Tibial artery (tissue), 4 donors: Measurements from ENCODE around the gene OR10K1.
A peak's percentile ranks its signal among the peaks of the same experiment; 100 is the strongest.

ENCODE experiments used
- DNase-seq, 2 donors: peaks; one replicate each; pipeline ENCODE4 v3.0.0-alpha.2; 2019
- H3K27ac ChIP-seq, 2 donors: fragments of 200-600 bp; sonication (generic) in 1 of 2; 1 replicate in 1 of 2; 2 replicates in 1 of 2; pipeline ENCODE4 v1.5.1; 2018 to 2019; ENCODE audit warnings: mild to moderate bottlenecking in 1 of 2
- H3K27me3 ChIP-seq, 2 donors: fragments of 200-600 bp; sonication (generic) in 1 of 2; one replicate each; pipeline versions ENCODE4 v1.5.1 to v1.6.0; 2016 to 2019
- H3K36me3 ChIP-seq, 3 donors: fragments of 200-600 bp; sonication (generic) in 2 of 3; one replicate each; pipeline ENCODE4 v1.5.1; 2016 to 2019; ENCODE audit warnings: mild to moderate bottlenecking in 2 of 3
- H3K4me1 ChIP-seq, 4 donors: fragments of 200-600 bp; sonication (generic) in 2 of 4; 1 replicate in 3 of 4; 2 replicates in 1 of 4; pipeline ENCODE4 v1.5.1; 2016 to 2019
- H3K4me3 ChIP-seq, 2 donors: fragments of 200-600 bp; sonication (generic) in 1 of 2; 1 replicate in 1 of 2; 2 replicates in 1 of 2; pipeline ENCODE4 v1.5.1; 2018 to 2019; ENCODE audit warnings: mild to moderate bottlenecking in 2 of 2
- H3K9me3 ChIP-seq, 3 donors: fragments of 200-600 bp; sonication (generic) in 1 of 3; one replicate each; pipeline ENCODE4 v1.5.1; 2016 to 2019
- intact Hi-C: fragments of 100-400 bp; cut with DNase I; formaldehyde crosslinking; loops from one replicate; pipeline ENCODE4 v1.15.0; 2023; ENCODE audit warnings: low total_unique reads
- TF ChIP-seq, protein P1 (sequence below), 2 experiments: fragments of 200-600 bp in 1 of 2; fragments of 450-650 bp in 1 of 2; IDR thresholded peaks; one replicate each; pipeline ENCODE4 v1.5.1; 2017 to 2019; ENCODE audit warnings: antibody characterized with exemption in 2 of 2, mild to moderate bottlenecking in 1 of 2, moderate library complexity in 1 of 2

OR10K1 gene

DNA sequence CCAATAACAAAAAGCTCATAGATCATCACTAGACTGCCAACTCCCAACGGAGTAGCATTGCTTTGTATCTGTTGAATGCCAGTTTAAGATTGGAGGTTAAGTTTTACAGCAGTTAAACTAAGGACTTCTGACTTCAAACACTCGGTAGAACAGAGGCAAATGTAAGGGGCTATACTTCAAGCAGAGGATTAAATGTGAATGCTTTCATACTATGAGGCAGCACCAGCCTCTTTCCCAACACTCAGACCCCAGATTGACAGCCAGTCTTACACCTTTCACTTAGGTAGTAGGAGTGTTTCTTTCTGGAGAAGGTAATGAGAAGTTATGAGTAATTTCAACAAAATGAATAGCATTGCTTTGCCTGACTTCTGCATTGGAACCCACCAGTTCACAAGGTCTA lies 33.2 kb downstream of the OR10K1 start:
- no peak overlapping the region for H3K27ac ChIP-seq
- no peaks in the 10 kb centered on the region for H3K36me3 ChIP-seq
- intact Hi-C loops: no loop called here
- no peak for DNase-seq
- no peak overlapping the region for H3K4me3 ChIP-seq
- TF ChIP-seq, protein P1, sequence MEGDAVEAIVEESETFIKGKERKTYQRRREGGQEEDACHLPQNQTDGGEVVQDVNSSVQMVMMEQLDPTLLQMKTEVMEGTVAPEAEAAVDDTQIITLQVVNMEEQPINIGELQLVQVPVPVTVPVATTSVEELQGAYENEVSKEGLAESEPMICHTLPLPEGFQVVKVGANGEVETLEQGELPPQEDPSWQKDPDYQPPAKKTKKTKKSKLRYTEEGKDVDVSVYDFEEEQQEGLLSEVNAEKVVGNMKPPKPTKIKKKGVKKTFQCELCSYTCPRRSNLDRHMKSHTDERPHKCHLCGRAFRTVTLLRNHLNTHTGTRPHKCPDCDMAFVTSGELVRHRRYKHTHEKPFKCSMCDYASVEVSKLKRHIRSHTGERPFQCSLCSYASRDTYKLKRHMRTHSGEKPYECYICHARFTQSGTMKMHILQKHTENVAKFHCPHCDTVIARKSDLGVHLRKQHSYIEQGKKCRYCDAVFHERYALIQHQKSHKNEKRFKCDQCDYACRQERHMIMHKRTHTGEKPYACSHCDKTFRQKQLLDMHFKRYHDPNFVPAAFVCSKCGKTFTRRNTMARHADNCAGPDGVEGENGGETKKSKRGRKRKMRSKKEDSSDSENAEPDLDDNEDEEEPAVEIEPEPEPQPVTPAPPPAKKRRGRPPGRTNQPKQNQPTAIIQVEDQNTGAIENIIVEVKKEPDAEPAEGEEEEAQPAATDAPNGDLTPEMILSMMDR (IDR thresholded peaks at IDR 0.05): no peak
- H3K4me1 ChIP-seq: no peaks in the 10 kb centered on the region
- no peaks in the 10 kb centered on the region for H3K9me3 ChIP-seq
- H3K27me3 ChIP-seq: no peaks in the 10 kb centered on the region

- H3K27me3 ChIP-seq: no peaks in the 10 kb centered on the region
- H3K36me3 ChIP-seq: no peaks in the 10 kb centered on the region
- no peaks in the 10 kb centered on the region for H3K9me3 ChIP-seq
- intact Hi-C loops: no loop called here
- TF ChIP-seq, protein P1 (IDR thresholded peaks at IDR 0.05): no peak
- H3K4me1 ChIP-seq: no peaks in the 10 kb centered on the region
- no peak overlapping the region for H3K4me3 ChIP-seq
- no peak for DNase-seq
- no peak overlapping the region for H3K27ac ChIP-seq
These were observed 34.7 kb downstream of the OR10K1 start for GRCh38 chr1:158496374-158496773.

GRCh38 chr1:158506369-158506987 lies 44.8 kb downstream of the OR10K1 start:
- no peak for DNase-seq
- H3K27ac ChIP-seq: no peak overlapping the region
- no peaks in the 10 kb centered on the region for H3K36me3 ChIP-seq
- H3K27me3 ChIP-seq: no peaks in the 10 kb centered on the region
- TF ChIP-seq, protein P1 (IDR thresholded peaks at IDR 0.05): peak; percentile 30 to 35
- H3K4me3 ChIP-seq: no peak overlapping the region
- no peaks in the 10 kb centered on the region for H3K9me3 ChIP-seq
- H3K4me1 ChIP-seq: peaks cover 0 to 31% (median 11%) of the 10 kb centered on the region in 4 donors
- intact Hi-C loops: loop anchor here (10.0 kb wide), 1 partner anchor 488 kb away; no protein-coding TSS in a partner anchor

- H3K27ac ChIP-seq: no peak overlapping the region
- TF ChIP-seq, protein P1 (IDR thresholded peaks at IDR 0.05): no peak
- intact Hi-C loops: loop anchor here (10.0 kb wide), 1 partner anchor 487 kb away; no protein-coding TSS in a partner anchor
These were observed 45.9 kb downstream of the OR10K1 start for GRCh38 chr1:158507511-158507910.

DNA sequence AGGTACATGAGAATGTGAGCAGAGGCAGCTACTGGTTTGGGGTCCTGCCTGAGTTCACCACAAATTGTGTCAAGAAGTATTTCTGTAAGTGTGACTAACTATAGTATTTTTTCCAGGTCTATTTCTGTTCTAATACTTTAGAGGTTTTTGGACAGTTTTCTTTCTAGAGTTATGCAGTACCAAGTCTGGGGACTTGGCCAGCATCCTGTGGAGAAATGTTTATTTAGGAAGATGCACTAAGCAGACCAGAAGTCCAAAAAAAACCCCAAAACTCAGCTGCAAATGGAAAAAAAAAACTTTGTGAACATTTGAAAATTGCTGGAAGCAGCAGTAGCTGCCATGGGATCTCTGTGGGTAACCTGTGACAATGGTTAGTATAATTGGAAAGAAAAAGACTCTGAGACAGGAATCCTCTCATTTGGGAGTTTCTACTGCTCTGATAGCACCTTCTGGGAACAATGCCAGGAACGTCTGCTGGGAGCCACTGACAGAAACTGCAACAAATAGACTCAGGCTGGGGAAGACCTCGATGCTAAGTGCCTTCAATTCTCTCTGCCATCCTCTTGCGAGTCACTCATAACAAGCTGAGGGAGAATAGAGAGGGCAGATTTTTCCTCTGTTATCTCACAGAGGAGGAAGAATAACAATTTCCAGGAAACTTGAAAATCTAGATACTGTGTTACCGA lies 48.0 kb downstream of the OR10K1 start:
- DNase-seq: no peak

More at GRCh38 chr1:158507511-158507910, 45.9 kb downstream of the OR10K1 start:
- no peaks in the 10 kb centered on the region for H3K27me3 ChIP-seq
- no peaks in the 10 kb centered on the region for H3K9me3 ChIP-seq
- no peak overlapping the region for H3K4me3 ChIP-seq
- peaks cover 0 to 31% (median 11%) of the 10 kb centered on the region in 4 donors for H3K4me1 ChIP-seq
- H3K36me3 ChIP-seq: no peaks in the 10 kb centered on the region
- no peak for DNase-seq

More for the DNA sequence above, 48.0 kb downstream of the OR10K1 start:
- H3K36me3 ChIP-seq: no peaks in the 10 kb centered on the region
- no peaks in the 10 kb centered on the region for H3K27me3 ChIP-seq
- TF ChIP-seq, protein P1 (IDR thresholded peaks at IDR 0.05): no peak
- H3K27ac ChIP-seq: no peak overlapping the region
- H3K9me3 ChIP-seq: no peaks in the 10 kb centered on the region
- intact Hi-C loops: loop anchor here (10.0 kb wide), 1 partner anchor 485 kb away; no protein-coding TSS in a partner anchor
- peaks cover 0 to 31% (median 11%) of the 10 kb centered on the region in 4 donors for H3K4me1 ChIP-seq
- H3K4me3 ChIP-seq: no peak overlapping the region
